ENCODE measurements around the gene TOM1L1.

DNA sequence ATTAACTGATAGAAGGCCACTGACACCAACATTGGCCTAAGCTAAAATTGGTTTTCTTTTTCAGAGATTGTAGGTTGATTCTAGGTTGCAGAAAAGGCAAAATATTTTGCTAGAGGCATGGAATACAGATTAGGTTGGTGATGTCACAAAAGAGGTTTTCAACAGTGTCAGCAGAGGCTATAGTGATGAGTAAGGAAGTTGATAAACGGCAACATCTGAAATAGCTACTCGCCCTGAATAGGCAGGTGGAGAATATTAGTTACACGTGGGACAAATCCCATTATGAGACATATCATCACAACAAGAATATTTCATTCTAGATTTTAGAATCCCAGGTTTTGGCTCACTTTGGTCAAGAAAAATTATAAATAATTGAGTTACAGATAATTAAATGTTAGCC is 1.5 kb upstream of the TOM1L1 start:
- TF ChIP-seq POLR2AphosphoS5 (IDR thresholded peaks at IDR 0.05) (no peak), POLR2A (IDR thresholded peaks at IDR 0.05) (no peak)
- TF ChIP-seq, protein P1, sequence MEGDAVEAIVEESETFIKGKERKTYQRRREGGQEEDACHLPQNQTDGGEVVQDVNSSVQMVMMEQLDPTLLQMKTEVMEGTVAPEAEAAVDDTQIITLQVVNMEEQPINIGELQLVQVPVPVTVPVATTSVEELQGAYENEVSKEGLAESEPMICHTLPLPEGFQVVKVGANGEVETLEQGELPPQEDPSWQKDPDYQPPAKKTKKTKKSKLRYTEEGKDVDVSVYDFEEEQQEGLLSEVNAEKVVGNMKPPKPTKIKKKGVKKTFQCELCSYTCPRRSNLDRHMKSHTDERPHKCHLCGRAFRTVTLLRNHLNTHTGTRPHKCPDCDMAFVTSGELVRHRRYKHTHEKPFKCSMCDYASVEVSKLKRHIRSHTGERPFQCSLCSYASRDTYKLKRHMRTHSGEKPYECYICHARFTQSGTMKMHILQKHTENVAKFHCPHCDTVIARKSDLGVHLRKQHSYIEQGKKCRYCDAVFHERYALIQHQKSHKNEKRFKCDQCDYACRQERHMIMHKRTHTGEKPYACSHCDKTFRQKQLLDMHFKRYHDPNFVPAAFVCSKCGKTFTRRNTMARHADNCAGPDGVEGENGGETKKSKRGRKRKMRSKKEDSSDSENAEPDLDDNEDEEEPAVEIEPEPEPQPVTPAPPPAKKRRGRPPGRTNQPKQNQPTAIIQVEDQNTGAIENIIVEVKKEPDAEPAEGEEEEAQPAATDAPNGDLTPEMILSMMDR (IDR thresholded peaks at IDR 0.05), result no peak
